GM19455 (cell line): ENCODE data around the gene GNAQ.
"Not testable (repeated sequence)": the region's sequence is repeated elsewhere in the genome, so short reads cannot be mapped to it uniquely, and the experiment has no call there.

Experiments used
- ATAC-seq: cut with Tn5 transposase; IDR thresholded peaks from one replicate; pipeline ENCODE4 v1.9.1; 2021; ENCODE audit not compliant: unreplicated experiment

GNAQ gene

GRCh38 chr9:77708064-77708815, 323.4 kb downstream of the GNAQ start:
- ATAC-seq = no peak

DNA sequence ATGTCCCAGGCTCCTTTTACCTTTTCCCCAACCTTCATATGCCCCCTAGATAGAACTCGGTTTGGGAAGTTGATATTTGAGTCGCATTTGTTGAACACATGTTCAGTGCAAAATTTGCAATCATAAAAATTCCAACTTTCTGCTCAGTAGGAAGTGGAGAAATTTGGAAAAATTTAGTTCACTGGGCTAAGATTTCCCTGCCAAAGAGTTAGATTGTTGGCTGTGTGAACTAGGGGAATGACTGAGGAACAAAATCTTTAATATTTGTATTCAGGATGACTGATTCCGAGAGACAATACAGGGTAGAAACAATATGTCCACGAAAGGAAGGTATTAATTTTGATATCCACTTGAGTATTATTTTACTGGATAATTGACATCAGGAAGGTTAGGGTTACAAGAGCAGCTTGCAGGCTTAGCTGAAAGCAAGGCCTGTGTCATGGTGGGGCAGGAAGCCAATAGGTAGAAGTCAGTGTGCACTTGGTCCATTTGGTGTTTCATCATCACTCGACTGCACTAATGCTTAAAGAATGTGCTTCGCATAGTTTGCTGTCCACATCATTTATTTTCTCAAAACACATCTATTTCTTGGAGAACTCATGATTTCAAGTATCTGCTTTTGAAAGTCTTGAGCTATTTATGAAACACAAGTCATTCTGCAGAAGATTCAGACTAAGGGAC, 324.1 kb downstream of the GNAQ start:
- no peak for ATAC-seq

GRCh38 chr9:77705636-77706035, 326.0 kb downstream of the GNAQ start:
- ATAC-seq = no peak

- ATAC-seq = not testable (repeated sequence)
These were observed 328.9 kb downstream of the GNAQ start for GRCh38 chr9:77702521-77703390.

- ATAC-seq = no peak
These were observed 334.2 kb downstream of the GNAQ start for GRCh38 chr9:77697238-77697984.

GRCh38 chr9:77690723-77691122, 340.9 kb downstream of the GNAQ start:
- ATAC-seq = not testable (repeated sequence)

DNA sequence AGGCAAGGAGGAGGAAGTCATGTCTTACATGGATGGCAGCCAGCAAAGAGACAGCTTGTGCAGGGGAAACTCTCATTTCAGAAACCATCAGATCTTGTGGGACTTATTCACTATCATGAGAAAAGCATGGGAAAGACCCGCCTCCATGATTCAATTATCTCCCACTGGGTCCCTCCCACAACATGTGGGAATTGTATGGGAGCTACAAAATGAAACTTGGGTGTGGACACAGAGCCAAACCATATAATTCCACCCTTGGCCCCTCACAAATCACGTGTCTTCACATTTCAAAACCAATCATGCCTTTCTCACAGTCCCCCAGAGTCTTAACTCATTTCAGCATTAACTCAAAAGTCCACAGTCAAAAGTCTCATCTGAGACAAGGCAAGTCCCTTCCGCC, 341.5 kb downstream of the GNAQ start:
- not testable (repeated sequence) for ATAC-seq

GRCh38 chr9:77687737-77688136, 343.9 kb downstream of the GNAQ start:
- not testable (repeated sequence) for ATAC-seq

DNA sequence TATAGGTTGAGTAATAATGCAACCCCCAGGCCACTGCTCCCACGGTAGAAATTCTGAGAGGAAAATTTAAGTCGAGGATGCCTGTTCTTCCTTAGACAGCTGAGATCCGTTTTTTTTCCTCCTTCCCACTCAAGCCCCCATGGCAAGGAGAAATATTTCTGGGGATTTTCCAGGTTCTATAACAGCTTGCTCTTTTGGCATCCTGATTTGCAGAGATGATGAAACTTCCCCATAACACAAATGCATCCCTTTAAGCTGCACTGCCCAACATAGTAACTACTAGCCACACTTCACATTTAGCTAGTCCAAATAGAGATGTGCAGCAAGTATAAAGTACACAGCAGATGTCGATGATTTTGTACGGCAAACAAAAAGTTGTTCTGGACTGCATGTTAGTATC, 351.0 kb downstream of the GNAQ start:
- ATAC-seq = no peak

GRCh38 chr9:77679661-77680368, 351.8 kb downstream of the GNAQ start:
- ATAC-seq = no peak

DNA sequence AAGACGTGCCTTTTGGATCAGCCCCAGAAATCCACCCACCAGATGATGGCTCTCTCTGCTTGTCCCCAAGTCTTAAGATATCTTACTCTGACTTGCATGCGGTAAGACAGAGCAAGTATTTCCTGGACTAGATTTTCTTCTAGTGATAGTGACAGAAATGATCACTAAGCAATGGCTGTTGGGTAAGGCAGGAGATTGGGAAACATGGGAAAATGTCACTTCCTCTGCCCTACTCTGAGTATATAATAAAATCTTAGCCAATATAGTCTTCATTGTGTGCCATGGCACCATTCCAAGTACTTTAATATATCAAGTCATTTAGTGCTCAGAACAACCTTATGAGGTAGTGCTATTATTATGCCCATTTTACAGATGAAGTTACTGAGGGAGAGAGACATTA, 352.5 kb downstream of the GNAQ start:
- ATAC-seq = no peak

- no peak for ATAC-seq
These were observed 353.6 kb downstream of the GNAQ start for GRCh38 chr9:77677957-77678535.

DNA sequence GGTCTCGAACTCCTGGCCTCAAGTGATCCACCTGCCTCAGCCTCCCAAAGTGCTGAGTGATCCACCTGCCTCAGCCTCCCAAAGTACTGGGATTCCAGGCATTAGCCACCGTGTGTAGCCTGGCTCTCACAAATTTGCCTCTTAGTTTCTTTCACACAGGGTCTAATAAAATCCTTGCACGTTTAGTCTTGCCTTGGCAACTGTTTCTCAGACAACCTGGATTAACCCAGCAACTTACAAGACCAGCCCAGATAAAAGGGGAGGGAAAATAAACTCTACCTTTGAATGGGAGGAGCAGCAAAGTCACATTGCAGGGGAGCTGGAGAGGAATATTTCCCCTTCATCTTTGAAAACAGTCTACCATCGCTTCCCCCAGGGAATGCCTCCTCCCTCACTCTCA, 354.2 kb downstream of the GNAQ start:
- no peak for ATAC-seq

GRCh38 chr9:77673941-77674791, 357.4 kb downstream of the GNAQ start:
- ATAC-seq = no peak

DNA sequence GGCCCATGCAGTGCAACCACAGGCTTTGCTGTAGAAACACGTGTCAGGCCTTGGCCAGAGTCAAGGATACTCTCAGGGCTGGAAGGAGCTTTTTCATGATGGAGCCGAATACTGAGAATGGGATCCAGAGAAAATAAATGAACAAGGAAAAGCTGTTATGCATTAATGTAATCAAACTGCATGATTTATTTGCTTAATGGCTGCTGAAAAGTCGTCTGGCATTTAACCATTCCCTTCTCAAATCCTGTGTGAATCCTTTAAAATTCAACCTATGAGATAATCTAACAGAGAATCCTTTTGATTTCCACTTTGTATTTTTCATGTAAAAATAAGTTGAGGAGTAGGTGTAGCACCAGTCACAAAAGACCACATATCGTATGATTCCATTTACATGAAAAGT, 359.4 kb downstream of the GNAQ start:
- ATAC-seq = no peak

- ATAC-seq = no peak
These were observed 364.5 kb downstream of the GNAQ start for GRCh38 chr9:77667151-77667550.
